K562 (cell line): ENCODE data around the gene MYG1. TPM values are rescaled to one million over a fixed set of nuclear protein-coding genes. Genes with fewer than 3 reads are reported as not detected.

Experiments
- ATAC-seq: fragments of 200-7000 bp; cut with Tn5 transposase; 3 replicates; pipeline ENCODE4 v1.9.1; 2020; ENCODE audit warnings: moderate library complexity
- BruUV-seq: library from RNA; stranded (reverse); fragments of 400-500 nt; replicated peaks from 2 replicates; lab custom pipeline; 2021; lab: Mats Ljungman, UMichigan
- CTCF ChIA-PET: fragments of 300-600 bp; formaldehyde crosslinking; extraction: SDS; loops from one replicate; lab custom pipeline; 2021; ENCODE audit warnings: low intra/inter-chr PET ratio; lab: Yijun Ruan, JAX
- POLR2A ChIA-PET: fragments of 300-600, 350-650 bp; sonication (Branson Sonifier 250); formaldehyde crosslinking; extraction: SDS; loops from one replicate; lab custom pipeline; 2021; ENCODE audit warnings: antibody characterized with exemption, inconsistent platforms; lab: Yijun Ruan, JAX
- DNase-seq, 4 experiments: peaks; one replicate each; pipeline versions ENCODE4 v3.0.0 to v3.0.0-alpha.2; 2011 to 2018; ENCODE audit warnings: low spot score in 3 of 4, mixed read lengths in 3 of 4; ENCODE audit errors: extremely low read depth in 1 of 4
- FAIRE-seq: peaks from 2 replicates; lab custom pipeline; 2011; peaks lifted over from hg19 to GRCh38; lab: Jason Lieb, UNC
- H2AFZ ChIP-seq: 2 replicates; pipeline ENCODE4 v1.6.0; 2011; ENCODE audit warnings: low read depth, low read length, control low read depth, inconsistent platforms
- H3K27ac ChIP-seq: fragments of 200-600 bp; 3 replicates; pipeline ENCODE4 v1.8.0; 2011; ENCODE audit warnings: low read depth, mild to moderate bottlenecking, control low read depth, inconsistent platforms, low read length, moderate library complexity, mixed read lengths; ENCODE audit errors: extremely low read depth
- H3K27me3 ChIP-seq, 2 experiments: fragments of 300-600 bp in 1 of 2; 2 replicates in 1 of 2; 3 replicates in 1 of 2; pipeline versions ENCODE4 v1.6.0 to v1.8.0; 2011; ENCODE audit warnings: inconsistent platforms in 2 of 2, low read length in 2 of 2, mild to moderate bottlenecking in 1 of 2, mixed read lengths in 1 of 2, moderate library complexity in 1 of 2; ENCODE audit not compliant: control insufficient read depth in 2 of 2, insufficient read depth in 2 of 2
- H3K36me3 ChIP-seq: fragments of 300-600 bp; 3 replicates; pipeline ENCODE4 v1.8.0; 2011; ENCODE audit warnings: mild to moderate bottlenecking, low read length, inconsistent platforms; ENCODE audit not compliant: control insufficient read depth, insufficient read depth
- H3K4me1 ChIP-seq, 2 experiments: fragments of 200-600 bp in 1 of 2; replicated peaks in 1 of 2; 2 replicates in 1 of 2; 3 replicates in 1 of 2; pipeline versions ENCODE4 v1.5.1 to v1.8.0; 2011; ENCODE audit warnings: inconsistent platforms in 2 of 2, low read length in 2 of 2, mild to moderate bottlenecking in 1 of 2, mixed read lengths in 1 of 2, moderate library complexity in 1 of 2; ENCODE audit not compliant: control insufficient read depth in 2 of 2, insufficient read depth in 2 of 2
- H3K4me2 ChIP-seq: 2 replicates; pipeline ENCODE4 v1.6.1; 2011; ENCODE audit warnings: low read length, control low read depth, inconsistent platforms, mixed read lengths; ENCODE audit not compliant: insufficient read depth
- H3K4me3 ChIP-seq: fragments of 200-600 bp; sonication (generic), shearing (Covaris generic); 2 replicates; pipeline ENCODE4 v1.5.1; 2016; ENCODE audit warnings: control low read depth, inconsistent platforms
- H3K79me2 ChIP-seq: fragments of 200-600 bp; 3 replicates; pipeline ENCODE4 v1.8.0; 2011; ENCODE audit warnings: low read length, inconsistent platforms; ENCODE audit not compliant: control insufficient read depth, insufficient read depth
- H3K9ac ChIP-seq, 2 experiments: 2 replicates each; pipeline versions ENCODE4 v1.6.0 to v1.6.1; 2011; ENCODE audit warnings: low read depth in 2 of 2, low read length in 2 of 2, control low read depth in 1 of 2, inconsistent platforms in 1 of 2, mild to moderate bottlenecking in 1 of 2, mixed read lengths in 1 of 2; ENCODE audit not compliant: insufficient read depth in 1 of 2
- H3K9me1 ChIP-seq: one replicate; pipeline ENCODE4 v1.6.0; 2011; ENCODE audit warnings: inconsistent platforms, mild to moderate bottlenecking, low read length, moderate library complexity; ENCODE audit not compliant: control insufficient read depth, insufficient read depth
- H3K9me3 ChIP-seq: replicated peaks from 2 replicates; pipeline ENCODE4 v1.5.1; 2011; ENCODE audit warnings: low read depth, low read length, inconsistent platforms; ENCODE audit not compliant: control insufficient read depth, insufficient read depth
- H4K20me1 ChIP-seq: replicated peaks from 2 replicates; pipeline ENCODE4 v1.6.1; 2011; ENCODE audit warnings: low read length, inconsistent platforms, mixed read lengths; ENCODE audit not compliant: control insufficient read depth, insufficient read depth
- CHD4 ChIP-seq: fragments of 200-600 bp; sonication (generic); IDR thresholded peaks from 3 replicates; pipeline ENCODE4 v1.6.1; 2012; ENCODE audit warnings: low read depth, mild to moderate bottlenecking, mixed read lengths, low read length, inconsistent platforms; ENCODE audit not compliant: insufficient read depth, insufficient replicate concordance, poor library complexity, severe bottlenecking
- CREM ChIP-seq: IDR thresholded peaks from 2 replicates; pipeline ENCODE4 v1.6.1; 2014; ENCODE audit warnings: antibody characterized with exemption, low read depth
- GABPB2 ChIP-seq: fragments of 250-450 bp; sonication (Bioruptor Pico); conservative IDR thresholded peaks from 2 replicates; pipeline ENCODE4 v1.5.1; 2021; ENCODE audit warnings: mild to moderate bottlenecking
- MAX ChIP-seq: sonication (generic); formaldehyde crosslinking; IDR thresholded peaks from 2 replicates; pipeline ENCODE4 v1.9.0; 2022; ENCODE audit warnings: mild to moderate bottlenecking, missing genetic modification reagents
- MITF ChIP-seq: IDR thresholded peaks from 2 replicates; pipeline ENCODE4 v1.6.1; 2014; ENCODE audit warnings: antibody characterized with exemption
- MLLT1 ChIP-seq, 2 experiments: fragments of 450-650 bp; IDR thresholded peaks; 2 replicates each; pipeline ENCODE4 v1.6.1; 2016
- NBN ChIP-seq: fragments of 450-650 bp; IDR thresholded peaks from 2 replicates; pipeline ENCODE4 v1.6.1; 2016; ENCODE audit warnings: low read depth, mild to moderate bottlenecking
- OTX1 ChIP-seq: fragments of 450-650 bp; formaldehyde crosslinking; IDR thresholded peaks from 2 replicates; pipeline ENCODE4 v1.4.0; 2022; ENCODE audit warnings: mild to moderate bottlenecking
- RFX5 ChIP-seq: IDR thresholded peaks from 2 replicates; pipeline ENCODE4 v1.6.1; 2011; ENCODE audit warnings: low read depth, mild to moderate bottlenecking, improper control_type of control experiment, low read length
- ZBTB2 ChIP-seq: fragments of 450-650 bp; IDR thresholded peaks from 2 replicates; pipeline ENCODE4 v1.6.1; 2016; ENCODE audit warnings: antibody characterized with exemption
- ZNF274 ChIP-seq: IDR thresholded peaks from 2 replicates; pipeline ENCODE4 v1.6.1; 2011; ENCODE audit warnings: low read depth, mild to moderate bottlenecking, low read length, moderate library complexity, borderline replicate concordance
- ZNF354B ChIP-seq: fragments of 250-450 bp; sonication (Bioruptor Pico); IDR thresholded peaks from 2 replicates; pipeline ENCODE4 v1.4.0; 2020
- ZNF586 ChIP-seq: fragments of 450-650 bp; formaldehyde crosslinking; conservative IDR thresholded peaks from 2 replicates; pipeline ENCODE4 v1.4.0; 2020; ENCODE audit warnings: mild to moderate bottlenecking, moderate library complexity
- ZNF830 ChIP-seq: fragments of 250-450 bp; sonication (Bioruptor Pico); IDR thresholded peaks from 2 replicates; pipeline ENCODE4 v1.5.0; 2021; ENCODE audit warnings: mild to moderate bottlenecking
- WGBS: fragments of 100-300 bp; shearing (Covaris generic); methylation state at CpG from one replicate; pipeline ENCODE4 v1.1.6; 2016; ENCODE audit warnings: low coverage, mixed read lengths; ENCODE audit not compliant: insufficient coverage; ENCODE audit errors: missing lambda C conversion rate; 5-methylcytosine and 5-hydroxymethylcytosine counted together
- in situ Hi-C: fragments of 300-500 bp; cut with MboI; formaldehyde crosslinking; loops from 4 replicates; pipeline ENCODE4 v1.15.0; 2018; ENCODE audit warnings: inconsistent platforms, mixed read lengths
- intact Hi-C: fragments of 100-400 bp; cut with micrococcal nuclease; formaldehyde crosslinking; loops from 2 replicates; pipeline ENCODE4 v1.14.2; 2022
- polyA plus RNA-seq, 8 experiments: library from polyadenylated mRNA; depleted of rRNA in 4 of 8; stranded (reverse) in 5 of 8; unstranded in 3 of 8; fragments of >200 nt; fragmentation: Nextera tagmentation in 2 of 8; fragmentation: Illumina TruSeq in 1 of 8; extraction: Ambion mirVana in 2 of 8; extraction: Trizol in 1 of 8; gene quantifications; 2 replicates each; pipeline versions ENCODE4 v1.2.1 to v1.2.3, GENCODE V29; 2011 to 2014; ENCODE audit warnings: inconsistent platforms in 1 of 8, missing spikeins in 1 of 8
- total RNA-seq, 7 experiments: library from RNA; depleted of rRNA in 6 of 7; stranded (reverse); fragments of >200 nt in 6 of 7; fragmentation: Illumina TruSeq in 2 of 7; extraction: Trizol in 2 of 7; gene quantifications; 2 replicates each; pipeline versions ENCODE4 v1.2.1 to v1.2.3, GENCODE V29; 2011 to 2021; ENCODE audit warnings: low replicate concordance in 1 of 7

MYG1 gene
- total and polyA plus RNA-seq, 9 of the 15 experiments (the other 6 are each of a cell fraction or from before 2014, with no cell fraction given): 0.45 to 5.6 (median 2.1) TPM

GRCh38 chr12:53274445-53274844 is 25.1 kb upstream of the MYG1 start:
- Histone ChIP-seq H3K9me1 (no peaks in the 10 kb centered on the region), H3K79me2 (peaks cover 19% of the 10 kb centered on the region), H3K27me3 (no peaks in the 10 kb centered on the region), H4K20me1 (no peaks in the 10 kb centered on the region; the same call in 1 of the 2 replicates), H3K9ac (no peak overlapping the region), H3K36me3 (peaks cover 82% of the 10 kb centered on the region), H2AFZ (no peak overlapping the region), H3K27ac (no peak overlapping the region), H3K4me1 (peaks cover 14 to 16% of the 10 kb centered on the region in 2 experiments; a peak in 4 of 5 replicates), H3K4me2 (no peak overlapping the region), H3K4me3 (no peak overlapping the region), H3K9me3 (no peaks in the 10 kb centered on the region)
- WGBS: 96% methylated on average over 5 of the region's 5 CpGs
- ChIA-PET CTCF (no interaction called here), POLR2A (no interaction called here)
- ATAC-seq: no peak
- in situ Hi-C loops (no loop called here), intact Hi-C loops (no loop called here)
- DNase-seq: no peak
- BruUV-seq: no TSS peak
- FAIRE-seq: no peak
- TF ChIP-seq MAX (CRISPR knock-in tag) (no peak), CHD4 (no peak), ZNF354B (CRISPR knock-in tag) (no peak), MLLT1 (IDR thresholded peaks at IDR 0.05) (no peak), RFX5 (no peak), ZNF830 (CRISPR knock-in tag) (no peak), ZNF586 (no peak), MITF (no peak), CREM (no peak), ZBTB2 (no peak), OTX1 (no peak), GABPB2 (CRISPR knock-in tag) (no peak), ZNF274 (no peak), NBN (no peak)
